ENCODE results near the gene CELF4. TPM values are rescaled to one million over a fixed set of nuclear protein-coding genes. Genes with fewer than 3 reads are reported as not detected.
A peak's percentile ranks its signal among the peaks of the same experiment; 100 is the strongest.

Gene CELF4
- total RNA-seq, 2 donors from 2014 or later, result not detected

DNA sequence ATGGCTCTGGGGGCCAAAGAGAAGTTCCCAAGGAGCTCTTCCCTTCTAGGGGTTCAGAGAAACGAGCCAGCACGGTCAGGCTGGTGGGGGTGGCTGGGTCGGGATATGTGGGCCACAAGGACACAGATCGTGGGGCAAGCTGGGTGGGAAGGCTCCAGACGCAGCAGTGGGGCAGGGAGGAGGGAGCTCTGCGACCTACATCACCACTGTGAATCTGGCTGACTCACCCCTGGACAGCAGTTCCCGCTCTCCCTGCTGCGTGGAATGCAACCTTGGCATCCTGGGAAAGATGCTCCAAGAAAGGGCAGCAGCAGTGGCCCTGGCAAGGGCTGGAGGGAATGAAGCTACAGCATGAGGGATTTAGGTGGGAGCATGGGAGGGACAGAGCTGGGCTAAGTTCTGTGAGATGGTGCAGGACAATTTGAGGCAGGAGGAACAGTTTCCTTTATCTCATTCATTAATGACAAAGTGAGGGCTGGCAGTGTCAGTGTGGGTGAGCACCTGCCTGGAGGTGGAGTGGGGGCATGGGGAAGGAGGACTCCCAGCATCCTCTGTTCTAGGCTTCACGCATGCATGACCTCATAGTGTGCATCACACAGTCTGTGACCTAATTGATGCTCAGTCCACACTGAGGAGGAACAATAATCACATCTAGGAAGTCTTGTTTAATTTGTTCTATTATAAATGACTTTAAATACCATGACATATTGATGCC, 25.0 kb downstream of the CELF4 start:
- DNase-seq (ENCODE audit: low spot score in 2 of 2), result no peak
- Mint-ChIP-seq H3K36me3 (no peaks in the 10 kb centered on the region), H3K9me3 (no peaks in the 10 kb centered on the region), H3K27ac (no peak overlapping the region)
- ATAC-seq, result no peak

DNA sequence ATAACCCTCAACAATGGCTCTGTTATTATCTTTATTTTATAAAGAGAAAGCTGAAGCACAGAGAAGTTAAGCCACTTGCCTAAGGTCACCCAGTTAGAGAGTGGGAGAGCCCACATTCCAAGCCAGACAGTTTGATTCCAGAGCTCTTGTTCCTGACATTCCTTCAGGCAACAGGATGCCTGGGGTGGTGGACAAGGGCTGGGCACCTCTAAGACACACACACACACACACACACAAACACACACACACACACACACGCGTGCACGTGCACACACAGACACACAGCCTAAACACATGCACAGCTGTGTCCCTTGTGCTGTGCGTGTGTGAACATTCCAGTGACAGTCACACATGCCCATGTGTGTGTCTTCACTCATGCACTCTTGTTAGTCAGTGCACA, 26.4 kb downstream of the CELF4 start:
- no peak for ATAC-seq

GRCh38 chr18:37538526-37539205, 26.9 kb downstream of the CELF4 start:
- H3K27ac Mint-ChIP-seq, result no peak overlapping the region

More for the DNA sequence above, 26.4 kb downstream of the CELF4 start:
- no peak for DNase-seq (ENCODE audit: low spot score in 2 of 2)
- H3K27ac Mint-ChIP-seq, result no peak overlapping the region
- H3K9me3 Mint-ChIP-seq, result no peaks in the 10 kb centered on the region
- H3K36me3 Mint-ChIP-seq, result no peaks in the 10 kb centered on the region

DNA sequence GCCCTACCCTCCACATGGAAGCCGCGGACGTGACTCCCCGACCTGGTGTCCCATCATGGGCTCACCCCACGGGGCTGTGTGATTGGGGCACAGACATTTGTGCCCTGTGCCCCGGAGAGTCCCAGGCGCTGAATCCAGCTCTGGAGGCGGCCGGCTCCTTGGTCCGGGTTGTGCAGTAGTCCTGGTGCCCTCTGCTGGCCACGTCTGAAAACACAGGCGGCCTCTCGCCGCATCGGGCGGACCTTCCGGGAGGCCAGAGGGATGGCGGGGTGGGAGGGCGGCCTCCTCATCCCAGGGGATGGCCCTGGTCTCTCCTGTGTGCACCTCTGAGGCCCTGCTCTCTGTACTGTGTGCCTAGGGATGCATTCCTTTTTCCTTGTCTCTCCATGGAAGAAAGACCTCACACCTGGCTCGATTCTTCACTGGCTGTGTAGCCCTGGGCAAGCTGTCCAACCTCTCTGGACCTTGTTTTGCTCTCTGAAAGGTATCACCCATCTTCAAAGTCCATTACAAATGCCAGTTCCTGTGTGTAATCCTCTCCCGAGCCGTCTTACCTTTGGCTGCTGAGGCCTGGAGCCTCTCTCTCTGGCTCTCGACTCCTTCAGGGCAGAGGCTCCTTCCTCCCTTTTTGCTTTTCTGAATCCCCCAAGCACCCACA, 27.6 kb downstream of the CELF4 start:
- ATAC-seq, result peak; percentile 40 to 58
- H3K9me3 Mint-ChIP-seq, result no peaks in the 10 kb centered on the region
- H3K27ac Mint-ChIP-seq, result no peak overlapping the region
- DNase-seq (ENCODE audit: low spot score in 2 of 2), result peak in 1 of 2 donors; percentile 67
- H3K36me3 Mint-ChIP-seq, result no peaks in the 10 kb centered on the region

More at GRCh38 chr18:37538526-37539205, 26.9 kb downstream of the CELF4 start:
- DNase-seq (ENCODE audit: low spot score in 2 of 2) (no peak), ATAC-seq (no peak)
- no peaks in the 10 kb centered on the region for H3K9me3 Mint-ChIP-seq
- no peaks in the 10 kb centered on the region for H3K36me3 Mint-ChIP-seq

DNA sequence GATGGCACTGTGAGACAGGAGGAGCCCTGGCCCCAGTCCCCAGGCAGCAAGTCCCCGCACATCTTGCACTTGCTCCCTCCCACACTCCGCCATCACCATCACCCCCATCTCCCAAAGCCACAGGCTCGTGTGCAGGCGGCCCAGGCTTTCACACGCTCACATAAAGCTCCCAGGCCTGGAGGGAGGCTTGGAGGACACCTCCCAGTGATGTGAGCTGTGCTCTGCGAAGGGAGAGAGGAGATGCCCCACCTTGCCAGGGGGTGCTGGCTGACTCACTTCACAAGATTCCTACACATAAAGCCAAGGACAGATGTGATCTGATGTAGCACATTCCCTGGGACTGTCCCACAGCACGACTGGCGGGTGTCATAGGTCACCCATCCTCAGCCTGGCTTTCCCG, 28.9 kb downstream of the CELF4 start:
- DNase-seq (ENCODE audit: low spot score in 2 of 2) (no peak), ATAC-seq (no peak)
- Mint-ChIP-seq H3K9me3 (no peaks in the 10 kb centered on the region), H3K36me3 (no peaks in the 10 kb centered on the region), H3K27ac (no peak overlapping the region)

- H3K27ac Mint-ChIP-seq, result no peak overlapping the region
- H3K36me3 Mint-ChIP-seq, result no peaks in the 10 kb centered on the region
- ATAC-seq (no peak), DNase-seq (ENCODE audit: low spot score in 2 of 2) (no peak)
- no peaks in the 10 kb centered on the region for H3K9me3 Mint-ChIP-seq
These were observed 29.6 kb downstream of the CELF4 start for GRCh38 chr18:37535968-37536367.

- no peak overlapping the region for H3K27ac Mint-ChIP-seq
- H3K9me3 Mint-ChIP-seq, result no peaks in the 10 kb centered on the region
- DNase-seq (ENCODE audit: low spot score in 2 of 2), result no peak
- no peaks in the 10 kb centered on the region for H3K36me3 Mint-ChIP-seq
- ATAC-seq, result no peak
These were observed 31.0 kb downstream of the CELF4 start for GRCh38 chr18:37534627-37535026.

DNA sequence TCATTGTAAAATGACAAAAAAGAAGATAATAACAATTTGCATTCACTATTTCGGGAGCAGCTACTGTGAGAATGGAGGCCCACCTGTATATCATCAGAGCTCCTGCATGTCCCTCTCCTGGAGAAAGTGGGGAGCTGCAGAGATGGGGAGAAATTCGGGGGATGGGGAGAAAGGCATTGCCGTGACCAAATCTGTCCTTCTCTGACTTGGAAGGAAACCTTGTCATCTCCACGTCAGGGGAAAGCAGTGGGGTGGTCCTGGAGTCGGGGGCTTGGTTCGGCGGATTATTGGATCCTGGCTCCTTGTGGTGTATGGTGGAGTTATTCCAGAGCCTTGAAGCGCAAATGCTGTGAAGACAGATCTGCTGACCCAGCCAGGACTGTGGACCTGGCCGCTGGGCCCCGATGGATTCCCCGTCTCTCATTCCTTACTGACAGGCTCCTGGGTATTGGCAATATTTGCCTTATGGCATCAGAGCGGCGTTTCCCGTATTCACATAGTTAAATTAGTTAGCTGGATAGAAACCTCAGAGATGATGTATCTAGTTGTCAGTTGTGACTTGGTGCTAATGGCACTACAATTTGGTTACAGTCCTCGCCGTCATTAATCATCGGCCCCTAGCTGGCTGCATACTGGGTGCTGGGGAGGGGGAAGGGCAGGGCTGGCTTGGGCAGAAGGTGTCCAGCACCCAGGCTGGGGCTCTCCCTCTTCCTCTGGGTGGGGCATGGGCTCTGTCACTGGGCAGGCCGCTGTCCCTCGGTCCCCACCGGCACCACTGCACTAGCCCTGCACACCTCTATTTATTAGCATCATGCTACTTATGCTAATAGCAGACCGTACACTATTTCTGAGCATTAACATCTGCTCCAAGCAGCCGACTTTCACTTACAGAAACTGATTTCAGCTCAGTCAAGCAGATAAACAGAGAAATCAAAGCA, 31.7 kb downstream of the CELF4 start:
- no peak for DNase-seq (ENCODE audit: low spot score in 2 of 2)
- Mint-ChIP-seq H3K36me3 (no peaks in the 10 kb centered on the region), H3K27ac (no peak overlapping the region), H3K9me3 (no peaks in the 10 kb centered on the region)
- no peak for ATAC-seq

DNA sequence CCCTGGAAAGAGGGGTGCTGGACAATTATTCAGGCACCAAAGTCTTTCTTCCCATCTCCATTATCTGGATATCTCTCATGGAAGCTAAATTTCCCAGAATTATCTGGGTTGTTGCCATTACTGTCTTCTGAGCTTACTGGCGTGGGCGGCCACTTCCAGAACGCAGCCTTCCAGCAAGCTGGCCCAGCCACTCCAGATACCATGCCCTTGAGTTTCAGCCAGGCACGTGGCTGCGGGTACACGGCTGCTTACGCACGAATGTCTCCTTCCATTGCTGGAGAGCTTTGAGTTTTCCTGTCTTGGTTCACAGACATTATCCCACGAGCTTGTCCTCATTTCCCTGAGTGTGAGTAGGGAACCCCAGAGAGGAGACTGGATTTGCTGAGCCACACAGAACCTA, 32.7 kb downstream of the CELF4 start:
- no peak overlapping the region for H3K27ac Mint-ChIP-seq
- no peaks in the 10 kb centered on the region for H3K9me3 Mint-ChIP-seq
- DNase-seq (ENCODE audit: low spot score in 2 of 2) (no peak), ATAC-seq (no peak)
- H3K36me3 Mint-ChIP-seq, result no peaks in the 10 kb centered on the region

DNA sequence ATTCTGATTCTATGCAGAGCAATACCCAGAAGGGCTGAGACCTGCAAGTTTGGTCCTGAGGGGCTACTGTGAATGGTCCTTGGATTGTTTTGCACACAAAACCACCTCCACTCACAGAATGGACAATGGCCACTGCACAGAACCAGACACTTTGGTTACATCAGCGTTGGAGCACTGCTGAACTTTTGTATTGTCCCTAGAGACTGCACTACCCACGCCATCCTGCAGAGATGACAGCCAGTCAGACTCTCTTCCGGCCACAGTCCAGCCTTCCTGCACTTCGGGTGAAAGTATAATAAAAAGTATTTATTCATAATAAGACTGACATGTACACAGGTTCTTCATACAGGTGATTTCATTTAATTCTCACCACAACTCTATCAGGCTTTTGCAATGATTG, 35.7 kb downstream of the CELF4 start:
- Mint-ChIP-seq H3K9me3 (no peaks in the 10 kb centered on the region), H3K36me3 (no peaks in the 10 kb centered on the region), H3K27ac (no peak overlapping the region)
- DNase-seq (ENCODE audit: low spot score in 2 of 2), result no peak
- ATAC-seq, result no peak

DNA sequence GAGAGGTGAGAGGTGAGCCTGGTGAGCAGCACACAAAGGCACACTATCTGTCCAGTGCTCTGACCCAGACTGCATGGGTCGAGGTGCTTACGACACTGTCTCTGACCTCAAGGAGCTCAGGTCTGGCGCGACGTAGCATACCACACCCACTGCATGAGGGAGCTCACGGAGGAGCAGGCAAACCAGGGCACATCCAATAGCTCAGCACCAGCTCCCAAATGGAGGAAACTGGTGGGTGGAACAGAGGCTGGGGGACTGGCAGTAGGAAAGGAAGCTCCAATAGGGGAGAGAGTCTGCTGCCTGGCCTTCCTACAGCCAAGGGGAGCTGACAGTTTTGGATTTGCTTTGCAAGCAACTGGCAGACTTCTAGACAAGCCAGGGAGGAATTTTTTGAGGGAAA, 36.3 kb downstream of the CELF4 start:
- DNase-seq (ENCODE audit: low spot score in 2 of 2) (no peak), ATAC-seq (no peak)
- Mint-ChIP-seq H3K36me3 (no peaks in the 10 kb centered on the region), H3K27ac (no peak overlapping the region), H3K9me3 (no peaks in the 10 kb centered on the region)

DNA sequence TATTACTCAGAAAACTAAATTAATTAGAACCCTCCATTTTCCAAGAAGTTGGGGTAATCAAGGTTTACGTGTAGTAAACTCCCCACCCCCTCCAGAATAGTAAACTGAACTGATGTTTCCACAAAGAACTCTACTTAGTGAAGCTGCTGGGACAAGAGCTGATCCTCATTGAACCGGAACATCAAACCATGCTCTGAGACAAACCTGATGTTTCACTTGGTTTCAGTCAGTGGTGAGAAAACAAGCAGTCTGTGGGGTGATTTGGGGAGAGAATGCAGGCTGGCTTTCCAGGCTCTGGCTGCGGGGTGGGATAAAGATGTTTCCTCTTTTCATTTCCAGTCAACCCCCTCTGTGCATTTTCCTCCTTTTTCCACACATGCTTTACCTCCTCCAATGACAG, 38.2 kb downstream of the CELF4 start:
- H3K27ac Mint-ChIP-seq, result no peak overlapping the region
- peaks cover 0 to 5% of the 10 kb centered on the region in 2 donors for H3K36me3 Mint-ChIP-seq
- no peak for ATAC-seq
- no peak for DNase-seq (ENCODE audit: low spot score in 2 of 2)
- no peaks in the 10 kb centered on the region for H3K9me3 Mint-ChIP-seq

- no peak overlapping the region for H3K27ac Mint-ChIP-seq
- H3K9me3 Mint-ChIP-seq, result no peaks in the 10 kb centered on the region
- ATAC-seq, result no peak
These were observed 40.4 kb downstream of the CELF4 start for GRCh38 chr18:37525262-37525585.

DNA sequence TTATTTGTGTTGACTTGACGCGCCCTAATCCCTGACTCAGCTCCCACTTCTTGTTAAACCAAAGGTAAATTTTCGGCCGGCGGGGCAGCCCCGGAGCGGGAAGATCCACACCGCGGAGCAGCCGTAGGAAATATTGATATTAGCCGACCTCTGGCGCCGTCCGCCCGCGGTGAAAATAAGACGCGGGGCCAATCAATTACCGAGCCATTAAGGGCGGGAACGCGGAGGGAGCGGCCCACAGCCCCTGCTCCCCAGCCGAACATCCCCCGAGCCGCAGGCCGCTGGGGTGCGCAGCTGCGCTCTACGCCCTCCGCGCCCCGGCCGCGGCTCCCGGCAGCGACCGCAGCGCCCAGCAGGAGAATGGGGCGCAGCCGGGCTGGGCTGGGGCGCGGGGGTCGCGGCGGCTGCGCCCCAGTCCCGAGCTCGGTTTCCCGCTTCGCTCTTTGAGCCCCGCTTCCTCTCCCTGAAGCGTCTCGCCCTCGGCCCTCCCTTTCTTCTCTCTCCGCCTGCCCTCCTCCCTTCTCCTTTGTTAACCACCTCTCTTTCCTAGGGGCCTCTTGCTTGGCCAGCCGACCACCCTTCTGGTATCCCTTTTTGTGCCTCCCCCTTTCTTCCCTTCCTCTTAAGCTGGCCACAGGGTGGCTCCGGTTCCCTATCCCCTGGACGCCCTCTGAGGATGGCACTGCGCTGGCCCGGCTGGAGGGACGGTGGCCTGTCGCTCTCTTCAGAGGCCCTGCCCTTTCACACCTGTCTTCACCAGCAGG, 40.9 kb downstream of the CELF4 start:
- H3K27ac Mint-ChIP-seq, result no peak overlapping the region
- H3K9me3 Mint-ChIP-seq, result no peaks in the 10 kb centered on the region
- DNase-seq (ENCODE audit: low spot score in 2 of 2) (no peak), ATAC-seq (no peak)
- peaks cover 0 to 5% of the 10 kb centered on the region in 2 donors for H3K36me3 Mint-ChIP-seq

More at GRCh38 chr18:37525262-37525585, 40.4 kb downstream of the CELF4 start:
- peaks cover 0 to 5% of the 10 kb centered on the region in 2 donors for H3K36me3 Mint-ChIP-seq
- no peak for DNase-seq (ENCODE audit: low spot score in 2 of 2)

DNA sequence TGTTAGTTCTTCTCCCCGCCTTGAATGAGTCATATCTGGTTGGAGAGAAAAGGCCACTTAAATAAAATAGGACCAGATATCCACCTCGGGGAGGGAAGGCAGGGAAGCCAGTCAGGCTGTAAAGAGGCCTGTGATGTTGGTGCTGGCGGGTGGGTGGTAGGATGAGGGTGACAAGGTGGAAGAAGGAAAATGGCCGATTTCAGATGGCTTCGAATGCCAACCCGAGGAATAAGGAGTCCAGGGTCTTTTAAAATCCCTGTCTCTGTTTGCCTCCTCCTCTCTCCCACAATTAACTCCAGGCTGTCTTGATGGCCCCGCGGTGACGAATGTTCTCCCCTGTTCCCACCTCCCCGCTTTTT, 41.5 kb downstream of the CELF4 start:
- no peaks in the 10 kb centered on the region for H3K9me3 Mint-ChIP-seq
- H3K27ac Mint-ChIP-seq, result no peak overlapping the region
- ATAC-seq (no peak), DNase-seq (ENCODE audit: low spot score in 2 of 2) (no peak)
- peaks cover 0 to 5% of the 10 kb centered on the region in 2 donors for H3K36me3 Mint-ChIP-seq

Measured in activated naive CD4-positive, alpha-beta T cell treated with anti-CD3 and anti-CD28 coated beads, Interleukin-2, amount 50 U/mL, for 72 hours (primary cell).